GM23338 (cell line): ENCODE results near the gene GPR83. TPM values are rescaled to one million over a fixed set of nuclear protein-coding genes. Genes with fewer than 3 reads are reported as not detected.

ENCODE experiments used
- ATAC-seq: fragments of 200-7000 bp; cut with Tn5 transposase; 3 replicates; pipeline ENCODE4 v1.9.1; 2020
- DNase-seq: peaks from one replicate; pipeline ENCODE4 v3.0.0-alpha.2; 2015; ENCODE audit warnings: low spot score
- H2AFZ ChIP-seq: fragments of 200-600 bp; sonication (generic); 2 replicates; pipeline ENCODE4 v1.8.0; 2016; ENCODE audit warnings: antibody characterized with exemption, mild to moderate bottlenecking, moderate library complexity
- H3F3A ChIP-seq: fragments of 200-600 bp; sonication (generic); replicated peaks from 2 replicates; pipeline ENCODE4 v1.8.0; 2017; ENCODE audit warnings: antibody characterized with exemption, mixed run types, low read depth
- H3K27ac ChIP-seq: fragments of 200-600 bp; sonication (generic); 2 replicates; pipeline ENCODE4 v1.6.1; 2016; ENCODE audit warnings: low read depth
- H3K27me3 ChIP-seq: fragments of 200-600 bp; sonication (generic); 2 replicates; pipeline ENCODE4 v1.8.0; 2016; ENCODE audit warnings: mild to moderate bottlenecking, mixed run types, moderate library complexity; ENCODE audit not compliant: insufficient read depth
- H3K36me3 ChIP-seq: fragments of 200-600 bp; sonication (generic); 2 replicates; pipeline ENCODE4 v1.8.0; 2016; ENCODE audit warnings: mild to moderate bottlenecking; ENCODE audit not compliant: insufficient read depth
- H3K4me1 ChIP-seq: fragments of 200-600 bp; sonication (generic); 2 replicates; pipeline ENCODE4 v1.8.0; 2016; ENCODE audit warnings: mild to moderate bottlenecking, moderate library complexity; ENCODE audit not compliant: insufficient read depth
- H3K4me2 ChIP-seq: fragments of 200-600 bp; sonication (generic); 2 replicates; pipeline ENCODE4 v1.7.1; 2017; ENCODE audit warnings: mixed run types
- H3K4me3 ChIP-seq: fragments of 200-600 bp; sonication (generic); 2 replicates; pipeline ENCODE4 v1.6.1; 2016; ENCODE audit warnings: mixed run types
- H3K79me2 ChIP-seq: fragments of 200-600 bp; sonication (generic); replicated peaks from 2 replicates; pipeline ENCODE4 v1.8.0; 2017; ENCODE audit warnings: mild to moderate bottlenecking; ENCODE audit not compliant: insufficient read depth
- H3K9me2 ChIP-seq: fragments of 200-600 bp; sonication (generic); 2 replicates; pipeline ENCODE4 v1.8.0; 2017; ENCODE audit not compliant: insufficient read depth
- H4K20me1 ChIP-seq: fragments of 200-600 bp; sonication (generic); replicated peaks from 2 replicates; pipeline ENCODE4 v1.8.0; 2017; ENCODE audit warnings: mild to moderate bottlenecking; ENCODE audit not compliant: insufficient read depth
- H3K27ac Mint-ChIP-seq: 2 replicates; pipeline ENCODE4 v1.8.0; 2020; ENCODE audit warnings: inconsistent platforms, mild to moderate bottlenecking, moderate library complexity, mixed read lengths
- H3K27me3 Mint-ChIP-seq: 3 replicates; pipeline ENCODE4 v1.8.0; 2022; ENCODE audit warnings: low read depth, mild to moderate bottlenecking, moderate library complexity, mixed read lengths, inconsistent platforms; ENCODE audit not compliant: insufficient read depth, poor library complexity
- H3K36me3 Mint-ChIP-seq: 3 replicates; pipeline ENCODE4 v1.8.0; 2021; ENCODE audit warnings: low read depth, mild to moderate bottlenecking, inconsistent platforms, moderate library complexity, mixed read lengths
- H3K4me1 Mint-ChIP-seq: 3 replicates; pipeline ENCODE4 v1.8.0; 2020; ENCODE audit warnings: mild to moderate bottlenecking, inconsistent platforms, mixed read lengths
- H3K4me3 Mint-ChIP-seq: 3 replicates; pipeline ENCODE4 v1.8.0; 2021; ENCODE audit warnings: moderate library complexity, mild to moderate bottlenecking, inconsistent platforms, mixed read lengths
- H3K9me3 Mint-ChIP-seq: 3 replicates; pipeline ENCODE4 v1.8.0; 2020; ENCODE audit warnings: moderate library complexity, mild to moderate bottlenecking, inconsistent platforms, mixed read lengths
- CREB1 ChIP-seq: fragments of 250-450 bp; sonication (Bioruptor Pico); IDR thresholded peaks from 2 replicates; pipeline ENCODE4 v1.5.0; 2020; ENCODE audit warnings: low read depth, mild to moderate bottlenecking, moderate library complexity
- CTCF ChIP-seq, 2 experiments: fragments of 200-600 bp in 1 of 2; sonication (generic) in 1 of 2; conservative IDR thresholded peaks; 2 replicates each; pipeline versions ENCODE4 v1.5.1 to v1.6.1; 2016 to 2017; ENCODE audit warnings: antibody characterized with exemption in 2 of 2, low read depth in 2 of 2, mild to moderate bottlenecking in 2 of 2, moderate library complexity in 1 of 2
- ETS1 ChIP-seq: IDR thresholded peaks from 2 replicates; pipeline ENCODE4 v1.6.1; 2016; ENCODE audit warnings: antibody characterized with exemption
- EZH2 ChIP-seq: fragments of 200-600 bp; sonication (generic); IDR thresholded peaks from one replicate; pipeline ENCODE4 v1.8.0; 2017; ENCODE audit warnings: antibody characterized with exemption, mild to moderate bottlenecking, low read depth; ENCODE audit not compliant: unreplicated experiment
- EZH2phosphoT487 ChIP-seq: fragments of 200-600 bp; sonication (generic); IDR thresholded peaks from one replicate; pipeline ENCODE4 v1.8.1; 2018; ENCODE audit warnings: antibody characterized with exemption; ENCODE audit not compliant: unreplicated experiment
- JUNB ChIP-seq: IDR thresholded peaks from one replicate; pipeline ENCODE4 v1.6.1; 2016; ENCODE audit warnings: antibody characterized with exemption; ENCODE audit not compliant: unreplicated experiment
- NANOG ChIP-seq: IDR thresholded peaks from 2 replicates; pipeline ENCODE4 v1.6.1; 2016; ENCODE audit warnings: antibody characterized with exemption, borderline replicate concordance
- POLR2AphosphoS5 ChIP-seq: IDR thresholded peaks from 2 replicates; pipeline ENCODE4 v1.6.1; 2016; ENCODE audit warnings: antibody characterized with exemption, low read depth
- REST ChIP-seq: IDR thresholded peaks from one replicate; pipeline ENCODE4 v1.6.1; 2018; ENCODE audit warnings: antibody characterized with exemption; ENCODE audit not compliant: unreplicated experiment
- STAT1 ChIP-seq: IDR thresholded peaks from one replicate; pipeline ENCODE4 v1.6.1; 2016; ENCODE audit warnings: antibody characterized with exemption; ENCODE audit not compliant: unreplicated experiment
- ZNF114 ChIP-seq: fragments of 250-450 bp; sonication (Bioruptor Pico); IDR thresholded peaks from 2 replicates; pipeline ENCODE4 v1.5.0; 2020; ENCODE audit warnings: mild to moderate bottlenecking, moderate library complexity
- ZNF331 ChIP-seq: fragments of 250-450 bp; sonication (Bioruptor Pico); IDR thresholded peaks from 2 replicates; pipeline ENCODE4 v1.5.0; 2020; ENCODE audit warnings: low read depth, mild to moderate bottlenecking, moderate library complexity
- ZNF462 ChIP-seq: fragments of 250-450 bp; sonication (Bioruptor Pico); IDR thresholded peaks from 2 replicates; pipeline ENCODE4 v1.5.0; 2020; ENCODE audit warnings: mild to moderate bottlenecking, moderate library complexity
- polyA plus RNA-seq: library from polyadenylated mRNA; unstranded; fragments of >200 nt; fragmentation: Nextera tagmentation; extraction: Ambion mirVana; gene quantifications from 2 replicates; pipeline ENCODE4 v1.2.1, GENCODE V29; 2016
- total RNA-seq: library from RNA; depleted of rRNA; stranded (reverse); fragments of >200 nt; shearing (Covaris generic); gene quantifications from 2 replicates; pipeline ENCODE4 v1.2.3, GENCODE V29; 2014

GPR83 gene
- total and polyA plus RNA-seq, 2 experiments from 2014 or later, result 0.17 to 0.18 TPM

GRCh38 chr11:94338651-94339050 lies 62.6 kb downstream of the GPR83 start:
- Histone ChIP-seq H3K4me3 (no peak overlapping the region), H3K79me2 (no peaks in the 10 kb centered on the region), H3F3A (no peaks in the 10 kb centered on the region), H3K36me3 (no peaks in the 10 kb centered on the region), H4K20me1 (no peaks in the 10 kb centered on the region), H3K4me2 (no peak overlapping the region), H3K27me3 (no peaks in the 10 kb centered on the region), H3K27ac (no peak overlapping the region), H3K9me2 (no peaks in the 10 kb centered on the region), H2AFZ (no peak overlapping the region), H3K4me1 (no peaks in the 10 kb centered on the region)
- ATAC-seq (no peak; the same call in 2 of the 3 replicates), DNase-seq (no peak)
- TF ChIP-seq ETS1 (no peak), JUNB (no peak), CREB1 (no peak), ZNF462 (CRISPR knock-in tag) (no peak), EZH2 (no peak), POLR2AphosphoS5 (no peak), EZH2phosphoT487 (no peak), CTCF (conservative IDR thresholded peaks at IDR 0.05; ENCODE audit: low read depth in 2 of 2) (no peak), NANOG (no peak), ZNF331 (CRISPR knock-in tag) (no peak), ZNF114 (no peak), REST (no peak), STAT1 (no peak)
- Mint-ChIP-seq H3K4me3 (no peak overlapping the region), H3K27me3 (peaks cover 4% of the 10 kb centered on the region), H3K36me3 (no peaks in the 10 kb centered on the region), H3K4me1 (no peaks in the 10 kb centered on the region), H3K27ac (no peak overlapping the region), H3K9me3 (peaks cover 4% of the 10 kb centered on the region; the same call in 2 of the 3 replicates)
